IMR-90 (cell line): ENCODE data around the gene NFASC. TPM values are rescaled to one million over a fixed set of nuclear protein-coding genes. Genes with fewer than 3 reads are reported as not detected.

Source experiments
- ATAC-seq: fragments of 200-7000 bp; cut with Tn5 transposase; 2 replicates; pipeline ENCODE4 v1.9.1; 2020; ENCODE audit warnings: low read depth, mild to moderate bottlenecking, moderate library complexity
- BruUV-seq: library from RNA; stranded (reverse); fragments of 400-500 nt; replicated peaks from 2 replicates; lab custom pipeline; 2021; lab: Mats Ljungman, UMichigan
- CTCF ChIA-PET: fragments of 300-600 bp; formaldehyde crosslinking; extraction: SDS; loops from one replicate; lab custom pipeline; 2021; ENCODE audit warnings: antibody characterized with exemption; lab: Yijun Ruan, JAX
- POLR2A ChIA-PET: fragments of 300-600 bp; sonication (Branson Sonifier 250); formaldehyde crosslinking; loops from one replicate; lab custom pipeline; 2022; ENCODE audit warnings: antibody characterized with exemption; ENCODE audit not compliant: unreplicated experiment; lab: Charles Lee
- DNase-seq: peaks from one replicate; pipeline ENCODE4 v3.0.0; 2013
- H2AFZ ChIP-seq: replicated peaks from 2 replicates; pipeline ENCODE3; 2013; ENCODE audit warnings: low read length, mild to moderate bottlenecking; ENCODE audit not compliant: poor library complexity
- H2AK5ac ChIP-seq: 2 replicates; pipeline ENCODE4 v1.6.1; 2013; ENCODE audit warnings: low read depth, low read length, inconsistent platforms
- H2AK9ac ChIP-seq: replicated peaks from 2 replicates; pipeline ENCODE3; 2013; ENCODE audit warnings: mild to moderate bottlenecking, low read depth, low read length, moderate library complexity; ENCODE audit not compliant: poor library complexity
- H2BK120ac ChIP-seq: 2 replicates; pipeline ENCODE4 v1.6.1; 2013; ENCODE audit warnings: low read depth, low read length, inconsistent platforms
- H2BK15ac ChIP-seq: 3 replicates; pipeline ENCODE4 v1.6.1; 2013; ENCODE audit warnings: low read depth, low read length, inconsistent platforms
- H2BK20ac ChIP-seq: 2 replicates; pipeline ENCODE4 v1.6.1; 2013; ENCODE audit warnings: low read depth, mild to moderate bottlenecking, inconsistent platforms, low read length, moderate library complexity
- H2BK5ac ChIP-seq: 2 replicates; pipeline ENCODE4 v1.6.1; 2013; ENCODE audit warnings: mild to moderate bottlenecking, low read depth, low read length, inconsistent platforms; ENCODE audit not compliant: poor library complexity, severe bottlenecking
- H3K14ac ChIP-seq: replicated peaks from 2 replicates; pipeline ENCODE4 v1.6.1; 2013; ENCODE audit warnings: low read depth, low read length, inconsistent platforms
- H3K18ac ChIP-seq: 2 replicates; pipeline ENCODE4 v1.6.1; 2013; ENCODE audit warnings: low read depth, low read length, control low read depth
- H3K23ac ChIP-seq: 2 replicates; pipeline ENCODE4 v1.6.1; 2013; ENCODE audit warnings: low read depth, low read length, inconsistent platforms
- H3K27ac ChIP-seq: 2 replicates; pipeline ENCODE4 v1.5.1; 2013; ENCODE audit warnings: mild to moderate bottlenecking, control low read depth, low read length; ENCODE audit not compliant: insufficient read depth
- H3K27me3 ChIP-seq: 2 replicates; pipeline ENCODE4 v1.6.1; 2013; ENCODE audit warnings: low read length; ENCODE audit not compliant: control insufficient read depth, insufficient read depth
- H3K36me3 ChIP-seq: 2 replicates; pipeline ENCODE4 v1.6.1; 2013; ENCODE audit warnings: low read length, mixed read lengths; ENCODE audit not compliant: control insufficient read depth, insufficient read depth
- H3K4ac ChIP-seq: 2 replicates; pipeline ENCODE4 v1.6.1; 2013; ENCODE audit warnings: low read depth, low read length, inconsistent platforms
- H3K4me1 ChIP-seq: 2 replicates; pipeline ENCODE4 v1.6.1; 2013; ENCODE audit warnings: low read length, mixed read lengths; ENCODE audit not compliant: control insufficient read depth, insufficient read depth
- H3K4me2 ChIP-seq: 2 replicates; pipeline ENCODE4 v1.6.1; 2013; ENCODE audit warnings: low read depth, mild to moderate bottlenecking, control low read depth, low read length, moderate library complexity
- H3K4me3 ChIP-seq: 2 replicates; pipeline ENCODE4 v1.5.1; 2013; ENCODE audit warnings: low read depth, mild to moderate bottlenecking, control low read depth, low read length, moderate library complexity; ENCODE audit not compliant: insufficient read depth
- H3K56ac ChIP-seq: 2 replicates; pipeline ENCODE4 v1.6.1; 2013; ENCODE audit warnings: low read length, inconsistent platforms; ENCODE audit not compliant: insufficient read depth; ENCODE audit errors: extremely low read depth
- H3K79me1 ChIP-seq, 2 experiments: 2 replicates each; pipeline ENCODE4 v1.6.1; 2013; ENCODE audit warnings: low read length in 2 of 2, inconsistent platforms in 1 of 2, low read depth in 1 of 2
- H3K9ac ChIP-seq: 2 replicates; pipeline ENCODE4 v1.6.1; 2013; ENCODE audit warnings: low read depth, low read length, control low read depth
- H3K9me1 ChIP-seq: 2 replicates; pipeline ENCODE4 v1.6.1; 2013; ENCODE audit warnings: low read length, inconsistent platforms; ENCODE audit not compliant: insufficient read depth
- H3K9me3 ChIP-seq: 2 replicates; pipeline ENCODE4 v1.6.1; 2013; ENCODE audit warnings: low read length; ENCODE audit not compliant: control insufficient read depth, insufficient read depth
- H4K20me1 ChIP-seq: 2 replicates; pipeline ENCODE4 v1.6.1; 2013; ENCODE audit warnings: low read length, inconsistent platforms; ENCODE audit not compliant: insufficient read depth
- H4K5ac ChIP-seq: 2 replicates; pipeline ENCODE4 v1.6.1; 2013; ENCODE audit warnings: mild to moderate bottlenecking, low read depth, low read length, control low read depth
- H4K8ac ChIP-seq, 2 experiments: 2 replicates each; pipeline ENCODE4 v1.6.1; 2013; ENCODE audit warnings: low read depth in 2 of 2, low read length in 2 of 2, control low read depth in 1 of 2, inconsistent platforms in 1 of 2
- H4K91ac ChIP-seq: 2 replicates; pipeline ENCODE4 v1.6.1; 2013; ENCODE audit warnings: low read depth, low read length, inconsistent platforms; ENCODE audit not compliant: insufficient read depth
- CTCF ChIP-seq: conservative IDR thresholded peaks from 2 replicates; pipeline ENCODE4 v1.5.1; 2012; ENCODE audit warnings: mild to moderate bottlenecking, low read depth, low read length, improper control_type of control experiment
- MAFK ChIP-seq: IDR thresholded peaks from 2 replicates; pipeline ENCODE4 v1.6.1; 2012; ENCODE audit warnings: low read depth, low read length, improper control_type of control experiment
- RAD21 ChIP-seq: IDR thresholded peaks from 2 replicates; pipeline ENCODE4 v1.6.1; 2012; ENCODE audit warnings: low read length, improper control_type of control experiment
- RCOR1 ChIP-seq: IDR thresholded peaks from 2 replicates; pipeline ENCODE4 v1.6.1; 2012; ENCODE audit warnings: mild to moderate bottlenecking, low read length, improper control_type of control experiment; ENCODE audit not compliant: insufficient replicate concordance
- SMC3 ChIP-seq: fragments of 150-350 bp; IDR thresholded peaks from 2 replicates; pipeline ENCODE4 v1.6.1; 2016; ENCODE audit warnings: low read depth, mild to moderate bottlenecking, antibody characterized with exemption, low read length, moderate library complexity
- WGBS, 2 experiments: methylation state at CpG; one replicate each; pipeline versions ENCODE4 v1.1.5 to v1.1.7; 2013; ENCODE audit warnings: missing lambda C conversion rate in 2 of 2; ENCODE audit not compliant: insufficient read length in 1 of 2; ENCODE audit errors: extremely low coverage in 2 of 2; 5-methylcytosine and 5-hydroxymethylcytosine counted together
- dilution Hi-C: fragments of 300-500 bp; cut with HindIII; formaldehyde crosslinking; loops from one replicate; pipeline ENCODE4 v1.14.3; 2018; ENCODE audit warnings: low sequenced_read_pairs; ENCODE audit not compliant: unreplicated experiment
- in situ Hi-C: fragments of 300-500 bp; cut with MboI; formaldehyde crosslinking; loops from 3 replicates; pipeline ENCODE4 v1.14.3; 2019; ENCODE audit warnings: low sequenced_read_pairs, inconsistent platforms, mixed read lengths
- intact Hi-C: fragments of 100-400 bp; cut with micrococcal nuclease; formaldehyde crosslinking; loops from 2 replicates; pipeline ENCODE4 v1.10.0; 2022
- polyA plus RNA-seq, 3 experiments: library from polyadenylated mRNA; depleted of rRNA; stranded (reverse); fragments of >200 nt; gene quantifications; 2 replicates each; pipeline ENCODE4 v1.2.3, GENCODE V29; 2012; ENCODE audit warnings: low replicate concordance in 1 of 3
- total RNA-seq: library from RNA; depleted of rRNA; stranded (reverse); fragments of >200 nt; gene quantifications from 2 replicates; pipeline ENCODE4 v1.2.3, GENCODE V29; 2012
- TF ChIP-seq, protein P1 (sequence below): fragments of 150-350 bp; IDR thresholded peaks from 2 replicates; pipeline ENCODE4 v1.6.1; 2017; ENCODE audit warnings: mild to moderate bottlenecking, antibody characterized with exemption, low read length, low read depth
- TF ChIP-seq, protein P2 (sequence below): fragments of 150-350 bp; IDR thresholded peaks from 2 replicates; pipeline ENCODE4 v1.6.1; 2016; ENCODE audit warnings: low read depth, mild to moderate bottlenecking, low read length, moderate library complexity, borderline replicate concordance

The NFASC gene
- total and polyA plus RNA-seq, 2 of the 4 experiments (the other 2 are of a cell fraction), result 0.18 to 0.79 TPM

DNA sequence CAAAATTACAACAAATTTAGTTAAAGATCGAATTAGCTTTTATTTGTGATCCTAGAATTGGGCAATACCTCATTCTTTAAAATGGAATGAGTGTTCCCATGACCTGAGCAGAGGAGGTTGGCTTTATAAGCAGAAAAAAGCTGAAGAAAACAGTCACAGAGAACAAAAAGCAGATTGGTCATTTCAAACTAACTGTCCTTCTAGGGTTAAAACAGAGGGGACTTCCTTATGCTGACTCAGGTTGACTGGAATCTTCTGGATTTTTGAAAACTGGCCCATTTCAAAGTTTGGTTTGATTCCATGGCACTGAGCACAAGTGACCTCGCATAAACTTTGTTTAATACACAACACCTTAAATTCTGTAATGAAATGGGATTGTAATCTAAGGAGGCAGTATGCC lies 17.6 kb downstream of the NFASC start:
- no peaks in the 10 kb centered on the region for H3K79me1 ChIP-seq
- no peaks in the 10 kb centered on the region for H3K36me3 ChIP-seq
- no peak overlapping the region for H3K27ac ChIP-seq
- no peak overlapping the region for H2BK5ac ChIP-seq
- H3K9ac ChIP-seq, result no peak overlapping the region
- H3K23ac ChIP-seq, result no peak overlapping the region
- no peak overlapping the region for H2BK20ac ChIP-seq
- H3K9me1 ChIP-seq, result no peaks in the 10 kb centered on the region
- no peak overlapping the region for H4K8ac ChIP-seq
- no CpG with 5 or more reads among the region's 2 CpGs for WGBS, 2 experiments
- no peak for DNase-seq
- intact Hi-C loops (no loop called here), dilution Hi-C loops (no loop called here), in situ Hi-C loops (no loop called here)
- no peak overlapping the region for H2AFZ ChIP-seq
- no peak overlapping the region for H4K5ac ChIP-seq
- ChIA-PET CTCF (no interaction called here), POLR2A (no interaction called here)
- no peak overlapping the region for H2BK120ac ChIP-seq
- no TSS peak for BruUV-seq
- H3K4ac ChIP-seq, result no peak overlapping the region
- H4K91ac ChIP-seq, result no peak overlapping the region
- H3K14ac ChIP-seq, result no peak overlapping the region
- H3K27me3 ChIP-seq, result peaks cover 8% of the 10 kb centered on the region
- H2BK15ac ChIP-seq, result no peak overlapping the region
- ATAC-seq, result no peak; the same call in 1 of the 2 replicates
- H2AK9ac ChIP-seq, result no peak overlapping the region
- no peak overlapping the region for H2AK5ac ChIP-seq
- H3K4me1 ChIP-seq, result no peaks in the 10 kb centered on the region
- H3K56ac ChIP-seq, result no peak overlapping the region
- no peak overlapping the region for H3K4me2 ChIP-seq
- H3K4me3 ChIP-seq, result no peak overlapping the region
- H3K18ac ChIP-seq, result no peak overlapping the region
- TF ChIP-seq, protein P1, sequence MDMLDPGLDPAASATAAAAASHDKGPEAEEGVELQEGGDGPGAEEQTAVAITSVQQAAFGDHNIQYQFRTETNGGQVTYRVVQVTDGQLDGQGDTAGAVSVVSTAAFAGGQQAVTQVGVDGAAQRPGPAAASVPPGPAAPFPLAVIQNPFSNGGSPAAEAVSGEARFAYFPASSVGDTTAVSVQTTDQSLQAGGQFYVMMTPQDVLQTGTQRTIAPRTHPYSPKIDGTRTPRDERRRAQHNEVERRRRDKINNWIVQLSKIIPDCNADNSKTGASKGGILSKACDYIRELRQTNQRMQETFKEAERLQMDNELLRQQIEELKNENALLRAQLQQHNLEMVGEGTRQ, result no peak
- TF ChIP-seq MAFK, result 0 out of 2 replicates have a peak, but pooled peaks have one; percentile 4
- TF ChIP-seq RCOR1, result no peak
- TF ChIP-seq, protein P2, sequence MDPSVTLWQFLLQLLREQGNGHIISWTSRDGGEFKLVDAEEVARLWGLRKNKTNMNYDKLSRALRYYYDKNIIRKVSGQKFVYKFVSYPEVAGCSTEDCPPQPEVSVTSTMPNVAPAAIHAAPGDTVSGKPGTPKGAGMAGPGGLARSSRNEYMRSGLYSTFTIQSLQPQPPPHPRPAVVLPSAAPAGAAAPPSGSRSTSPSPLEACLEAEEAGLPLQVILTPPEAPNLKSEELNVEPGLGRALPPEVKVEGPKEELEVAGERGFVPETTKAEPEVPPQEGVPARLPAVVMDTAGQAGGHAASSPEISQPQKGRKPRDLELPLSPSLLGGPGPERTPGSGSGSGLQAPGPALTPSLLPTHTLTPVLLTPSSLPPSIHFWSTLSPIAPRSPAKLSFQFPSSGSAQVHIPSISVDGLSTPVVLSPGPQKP, result no peak
- no peak for TF ChIP-seq SMC3
- TF ChIP-seq RAD21, result no peak
- TF ChIP-seq CTCF, result no peak
- no peaks in the 10 kb centered on the region for H3K9me3 ChIP-seq
- H4K20me1 ChIP-seq, result no peaks in the 10 kb centered on the region
